ENCODE results near the gene SH3TC1. TPM values are rescaled to one million over a fixed set of nuclear protein-coding genes. Genes with fewer than 3 reads are reported as not detected.

SH3TC1 gene
- total RNA-seq, 1 experiment from 2014 or later = 22.6 TPM

DNA sequence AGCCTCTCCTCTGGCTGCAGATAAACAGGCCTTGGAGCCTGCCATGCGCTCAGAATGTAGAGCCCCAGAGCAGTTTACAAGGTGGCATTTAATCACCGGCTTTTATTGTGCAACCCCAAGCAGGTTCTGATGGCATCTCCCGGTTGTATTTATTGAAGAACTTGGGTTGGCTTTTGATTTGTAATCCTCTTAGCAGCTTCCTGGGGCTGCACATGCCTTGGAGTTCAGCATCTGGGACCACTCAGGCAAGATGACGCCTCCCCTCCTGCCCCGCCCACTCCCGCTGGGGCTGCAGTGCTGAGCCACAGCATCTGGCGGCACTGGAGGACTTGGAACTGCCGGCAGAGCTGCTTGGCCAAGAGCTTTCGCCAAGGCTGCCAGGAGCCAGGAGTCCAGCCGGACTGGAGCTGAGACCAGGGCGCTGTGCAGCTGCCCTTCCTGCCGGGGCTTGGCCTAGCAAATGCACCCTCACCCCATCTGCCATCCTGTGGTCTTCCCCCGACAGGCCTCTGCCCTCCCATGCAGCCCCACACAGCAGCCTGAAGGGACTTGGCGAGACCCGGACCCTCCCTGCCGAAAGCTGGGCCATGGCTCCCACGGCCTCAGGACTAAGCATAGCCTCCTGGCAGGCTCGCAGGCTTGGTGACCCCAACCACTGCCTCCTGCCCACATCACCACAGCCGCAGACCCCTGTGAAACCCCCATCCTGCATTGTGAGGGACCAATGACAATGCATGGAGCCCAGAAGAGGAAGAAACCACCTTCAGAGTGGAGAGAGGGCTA lies 75.9 kb downstream of the SH3TC1 start:
- peak; percentile 5 for DNase-seq (ENCODE audit: low spot score)

- DNase-seq (ENCODE audit: low spot score) = no peak
Measured at GRCh38 chr4:8275548-8275910, 76.4 kb downstream of the SH3TC1 start.

DNA sequence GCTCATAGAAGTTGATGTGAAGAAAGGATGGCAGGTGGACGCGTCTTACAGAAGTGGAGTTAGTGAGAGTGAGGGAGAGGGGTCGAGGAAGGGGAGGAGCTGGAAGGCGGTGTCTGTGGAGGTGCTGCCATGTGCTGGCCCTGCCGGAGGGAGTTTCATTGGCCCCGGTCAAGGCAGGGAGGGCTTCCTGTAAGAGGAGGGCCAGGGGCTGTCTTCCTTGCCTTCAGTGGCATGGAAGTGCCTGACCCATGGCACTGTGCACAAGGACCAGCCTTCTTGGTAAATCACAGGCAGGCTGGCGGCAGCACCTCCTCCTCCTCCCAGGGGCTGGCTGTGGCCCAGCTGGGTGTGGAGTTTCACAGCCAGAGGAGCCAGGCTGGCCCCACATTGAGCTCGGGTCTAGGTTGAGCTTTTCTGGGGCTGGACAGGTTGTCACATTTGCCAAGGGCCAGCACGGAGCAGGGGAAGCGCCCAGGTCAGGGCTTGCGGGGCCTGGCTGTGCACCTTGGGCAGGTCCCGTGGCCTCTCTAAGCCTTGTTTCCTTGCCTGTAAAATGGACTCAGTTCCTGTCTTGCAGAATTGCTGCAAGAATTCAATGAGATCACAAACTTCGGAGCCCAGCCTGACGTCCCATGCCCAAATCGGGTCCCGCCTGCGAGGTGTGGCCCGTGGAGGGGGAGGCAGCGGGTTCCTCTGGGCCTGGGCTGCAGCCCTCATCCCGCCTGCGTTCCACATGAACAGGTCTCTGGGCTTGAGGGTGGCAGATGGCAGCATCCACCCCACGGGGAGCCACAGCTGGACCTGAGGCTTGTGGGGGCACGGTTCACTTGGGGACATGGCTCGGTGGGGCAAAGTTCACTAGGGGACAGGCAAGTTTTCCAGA lies 77.5 kb downstream of the SH3TC1 start:
- DNase-seq (ENCODE audit: low spot score) = no peak

DNA sequence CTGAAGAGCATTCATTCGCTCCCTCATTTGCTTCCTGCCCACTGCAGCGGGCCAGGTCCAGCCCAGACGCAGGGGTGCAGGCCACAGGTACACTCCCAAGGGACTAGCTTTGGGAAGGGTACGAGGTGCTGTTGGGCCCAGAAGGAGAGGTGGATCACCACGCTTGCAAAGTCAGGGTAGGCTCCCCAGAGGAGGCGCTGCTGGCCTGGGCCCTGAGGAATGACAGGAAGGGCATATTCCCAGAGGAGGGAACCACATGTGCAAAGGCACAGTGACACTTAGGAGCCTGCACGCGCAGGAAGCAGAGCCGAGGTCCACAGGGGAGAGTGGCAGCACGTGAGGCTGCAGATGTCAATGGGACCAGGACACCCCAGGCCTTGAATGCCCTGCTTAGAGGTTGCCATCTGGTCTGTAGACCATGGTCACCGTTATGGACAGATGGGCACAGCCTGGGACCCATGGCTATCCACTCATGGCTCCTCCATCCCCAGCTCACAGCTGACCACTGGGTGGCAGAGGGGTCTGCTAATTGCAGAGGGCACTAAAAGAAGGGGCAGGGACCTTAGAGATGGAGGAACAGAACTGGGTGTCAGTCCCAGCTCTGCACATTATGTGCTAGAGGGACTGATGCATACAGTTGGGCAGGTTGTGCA lies 78.4 kb downstream of the SH3TC1 start:
- no peak for DNase-seq (ENCODE audit: low spot score)

GRCh38 chr4:8278009-8278395 lies 78.9 kb downstream of the SH3TC1 start:
- DNase-seq (ENCODE audit: low spot score) = no peak

GRCh38 chr4:8278421-8279287 lies 79.6 kb downstream of the SH3TC1 start:
- no peak for DNase-seq (ENCODE audit: low spot score)

DNA sequence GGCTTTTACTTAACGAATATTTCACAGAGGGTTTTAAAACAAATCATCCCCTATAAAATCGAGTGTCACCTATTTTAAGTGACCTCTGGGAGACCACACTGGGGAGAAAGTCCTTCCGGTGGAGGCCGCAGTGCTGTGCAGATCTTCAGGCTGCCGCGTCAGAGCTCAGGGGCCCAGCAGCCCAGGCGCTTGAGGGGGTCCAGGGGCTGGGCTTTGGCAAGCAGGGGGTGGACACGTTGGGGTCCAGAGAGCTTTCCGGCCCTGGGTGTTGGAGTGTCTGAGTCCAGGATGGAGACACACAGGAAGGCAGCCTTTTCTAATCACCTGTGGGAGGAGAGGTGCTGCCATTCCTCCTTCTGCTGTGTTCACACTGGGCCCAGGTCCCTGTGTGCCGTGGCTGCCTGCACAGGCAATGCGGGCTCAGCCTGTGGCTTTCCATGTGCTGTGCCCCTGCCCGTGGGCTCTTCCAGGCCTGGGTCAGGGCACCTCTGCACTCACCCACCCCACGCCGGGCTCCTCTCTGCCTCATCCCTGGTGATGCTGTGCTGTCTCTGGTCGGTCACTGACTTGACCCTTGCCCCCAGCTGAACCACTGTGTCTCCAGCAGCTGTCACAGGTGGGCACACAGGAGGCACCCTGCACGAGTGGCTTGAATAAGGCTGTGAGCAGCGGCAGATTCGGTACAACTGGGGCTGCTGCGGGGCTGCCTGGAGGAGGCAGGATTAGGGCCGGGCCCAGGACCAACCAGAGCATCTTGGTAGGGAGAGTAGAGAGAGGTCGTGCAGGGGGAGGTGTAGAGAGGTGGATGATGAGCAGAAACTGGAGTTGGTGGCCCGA lies 80.4 kb downstream of the SH3TC1 start:
- no peak for DNase-seq (ENCODE audit: low spot score)

GRCh38 chr4:8280158-8280875 lies 81.2 kb downstream of the SH3TC1 start:
- no peak for DNase-seq (ENCODE audit: low spot score)

- no peak for DNase-seq (ENCODE audit: low spot score)
Measured at GRCh38 chr4:8280876-8281440, 81.9 kb downstream of the SH3TC1 start.

GRCh38 chr4:8281519-8282133 lies 82.5 kb downstream of the SH3TC1 start:
- DNase-seq (ENCODE audit: low spot score) = no peak

DNA sequence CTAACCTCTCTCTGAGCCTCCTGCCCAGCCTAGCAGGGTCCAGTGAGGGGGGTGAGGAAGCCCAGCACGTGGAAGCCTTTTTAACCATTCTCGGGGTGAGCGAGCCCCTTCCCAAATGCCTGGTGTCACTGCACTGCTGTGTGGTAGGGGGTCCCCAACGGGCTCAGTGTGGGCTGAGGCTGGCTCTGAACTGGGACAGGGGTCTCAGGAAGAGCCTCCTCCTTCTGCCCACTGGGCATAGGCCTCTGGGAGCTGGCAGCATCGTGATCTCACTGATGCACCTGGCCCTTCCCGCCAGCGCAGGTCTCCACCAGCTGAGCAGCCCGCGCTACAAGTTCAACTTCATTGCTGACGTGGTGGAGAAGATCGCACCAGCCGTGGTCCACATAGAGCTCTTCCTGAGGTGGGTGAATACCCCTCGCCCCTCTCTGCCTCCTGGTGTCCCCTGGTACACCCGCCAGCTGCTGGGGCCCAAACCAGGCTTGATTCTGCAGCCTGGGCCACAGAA lies 83.1 kb downstream of the SH3TC1 start:
- no peak for DNase-seq (ENCODE audit: low spot score)

GRCh38 chr4:8282742-8283141 lies 83.7 kb downstream of the SH3TC1 start:
- DNase-seq (ENCODE audit: low spot score) = no peak

DNA sequence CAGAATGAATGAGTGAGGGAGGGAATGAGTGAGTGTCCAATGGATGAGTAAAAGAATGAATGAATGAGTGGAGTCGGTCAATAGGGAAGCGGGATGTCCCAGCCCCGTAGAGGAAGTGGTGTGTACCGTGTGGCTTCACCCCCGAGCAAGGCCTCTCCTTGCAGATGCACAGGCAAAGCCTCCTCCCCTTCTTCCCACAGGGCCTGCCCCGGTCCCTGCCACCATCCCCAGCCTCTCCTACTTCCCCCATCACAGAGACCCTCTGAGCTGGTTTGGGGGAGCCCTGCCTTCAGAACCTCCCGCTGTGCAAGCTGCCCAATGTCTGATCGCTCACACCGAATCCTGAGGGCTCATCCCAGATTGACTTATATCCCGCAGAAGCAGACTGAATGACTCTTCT lies 84.1 kb downstream of the SH3TC1 start:
- no peak for DNase-seq (ENCODE audit: low spot score)

DNA sequence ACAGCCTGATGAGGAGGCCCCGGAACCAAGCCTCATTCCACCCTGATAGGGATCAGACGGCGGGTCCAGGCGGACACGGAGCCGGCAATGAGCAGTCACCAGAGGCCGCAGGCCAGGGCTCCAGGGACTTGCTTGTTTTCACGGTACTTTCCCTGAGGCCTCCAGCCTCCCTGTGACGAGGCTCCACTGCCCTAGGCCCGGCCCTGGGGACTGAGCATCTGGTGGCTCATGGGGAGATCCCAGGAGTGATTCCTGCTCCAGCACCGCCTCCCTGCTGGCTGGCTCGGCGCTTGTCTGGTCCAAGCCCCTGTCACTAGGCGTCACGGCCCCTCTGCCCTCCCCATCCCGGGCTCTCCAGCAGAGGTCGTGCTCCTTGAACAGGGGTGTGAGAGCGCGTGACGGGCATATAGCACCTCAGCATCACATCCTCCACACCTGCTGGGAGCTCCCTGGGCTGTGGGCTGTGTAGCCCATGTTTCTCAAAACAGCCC lies 84.6 kb downstream of the SH3TC1 start:
- no peak for DNase-seq (ENCODE audit: low spot score)

DNA sequence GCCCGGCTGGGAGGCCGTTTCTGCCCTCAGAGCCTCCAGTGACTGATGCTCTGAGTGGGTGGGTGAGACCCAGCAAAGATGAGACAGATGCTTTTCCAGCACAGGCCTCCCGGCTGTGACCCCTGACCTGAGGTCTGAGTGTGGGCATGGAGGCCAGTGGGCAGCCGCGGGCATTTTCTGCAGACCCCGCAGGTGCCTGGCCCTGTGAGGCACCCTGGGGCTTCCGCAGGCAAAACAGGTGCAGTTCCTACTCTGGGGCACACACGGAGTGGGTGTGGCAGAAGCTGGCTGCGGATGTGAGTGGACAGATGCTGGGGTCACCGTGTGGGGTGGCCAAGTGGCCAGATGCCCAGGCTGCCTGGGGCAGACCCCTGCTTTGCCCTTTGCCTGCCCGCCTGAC lies 85.3 kb downstream of the SH3TC1 start:
- no peak for DNase-seq (ENCODE audit: low spot score)

- no peak for DNase-seq (ENCODE audit: low spot score)
Measured at GRCh38 chr4:8285143-8285975, 86.3 kb downstream of the SH3TC1 start.

GRCh38 chr4:8285976-8286718 lies 87.1 kb downstream of the SH3TC1 start:
- no peak for DNase-seq (ENCODE audit: low spot score)
